Upper lobe of left lung (tissue), 4 donors: Measurements from ENCODE around the gene RBP3.

ENCODE experiments used
- POLR2A ChIP-seq, 4 donors: fragments of 450-650 bp; IDR thresholded peaks; one replicate each; pipeline ENCODE4 v1.5.1; 2016 to 2017; ENCODE audit warnings: antibody characterized with exemption in 4 of 4, mild to moderate bottlenecking in 2 of 4
- POLR2AphosphoS5 ChIP-seq, 2 donors: sonication (generic); formaldehyde crosslinking; IDR thresholded peaks; one replicate each; pipeline ENCODE4 v1.5.1; 2017; ENCODE audit warnings: antibody characterized with exemption in 2 of 2
- TF ChIP-seq, protein P1 (sequence below), 6 experiments: fragments of 450-650 bp in 4 of 6; fragments of 200-600 bp in 2 of 6; sonication (generic) in 2 of 6; IDR thresholded peaks; one replicate each; pipeline ENCODE4 v1.5.1; 2016 to 2019; ENCODE audit warnings: antibody characterized with exemption in 6 of 6

DNA sequence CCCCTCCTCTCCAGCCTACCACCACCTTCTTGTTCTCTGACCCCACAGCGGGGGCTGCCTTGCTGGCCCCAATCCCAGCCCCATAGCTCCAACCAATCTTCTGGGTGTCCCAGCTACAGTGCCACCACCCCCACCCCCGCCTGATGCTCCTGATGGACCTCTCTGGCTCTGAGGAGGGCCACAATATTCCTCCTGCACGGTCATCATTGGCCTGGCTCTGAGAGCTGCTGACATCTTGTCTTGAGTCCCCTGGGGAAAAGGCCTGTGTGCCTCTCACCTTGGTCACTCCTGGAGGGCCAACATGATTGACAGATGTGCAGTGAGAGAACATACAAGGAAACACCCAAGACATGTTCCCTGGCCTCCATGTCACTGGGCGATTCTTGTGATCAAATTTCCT lies 18.3 kb upstream of the RBP3 start:
- TF ChIP-seq POLR2A (IDR thresholded peaks at IDR 0.05) (no peak), POLR2AphosphoS5 (IDR thresholded peaks at IDR 0.05) (no peak)
- TF ChIP-seq, protein P1, sequence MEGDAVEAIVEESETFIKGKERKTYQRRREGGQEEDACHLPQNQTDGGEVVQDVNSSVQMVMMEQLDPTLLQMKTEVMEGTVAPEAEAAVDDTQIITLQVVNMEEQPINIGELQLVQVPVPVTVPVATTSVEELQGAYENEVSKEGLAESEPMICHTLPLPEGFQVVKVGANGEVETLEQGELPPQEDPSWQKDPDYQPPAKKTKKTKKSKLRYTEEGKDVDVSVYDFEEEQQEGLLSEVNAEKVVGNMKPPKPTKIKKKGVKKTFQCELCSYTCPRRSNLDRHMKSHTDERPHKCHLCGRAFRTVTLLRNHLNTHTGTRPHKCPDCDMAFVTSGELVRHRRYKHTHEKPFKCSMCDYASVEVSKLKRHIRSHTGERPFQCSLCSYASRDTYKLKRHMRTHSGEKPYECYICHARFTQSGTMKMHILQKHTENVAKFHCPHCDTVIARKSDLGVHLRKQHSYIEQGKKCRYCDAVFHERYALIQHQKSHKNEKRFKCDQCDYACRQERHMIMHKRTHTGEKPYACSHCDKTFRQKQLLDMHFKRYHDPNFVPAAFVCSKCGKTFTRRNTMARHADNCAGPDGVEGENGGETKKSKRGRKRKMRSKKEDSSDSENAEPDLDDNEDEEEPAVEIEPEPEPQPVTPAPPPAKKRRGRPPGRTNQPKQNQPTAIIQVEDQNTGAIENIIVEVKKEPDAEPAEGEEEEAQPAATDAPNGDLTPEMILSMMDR (IDR thresholded peaks at IDR 0.05) = no peak
